HepG2 (cell line): Measurements from ENCODE around the gene RBM12. TPM values are rescaled to one million over a fixed set of nuclear protein-coding genes. Genes with fewer than 3 reads are reported as not detected.

Experiments used
- ATF6 ChIP-seq: sonication (generic); formaldehyde crosslinking; conservative IDR thresholded peaks from 2 replicates; pipeline ENCODE4 v1.4.0; 2020; ENCODE audit warnings: missing genetic modification reagents
- BATF2 ChIP-seq: sonication (generic); formaldehyde crosslinking; IDR thresholded peaks from 2 replicates; pipeline ENCODE4 v1.8.0; 2022; ENCODE audit warnings: mild to moderate bottlenecking, missing genetic modification reagents, moderate library complexity
- BCLAF1 ChIP-seq: fragments of 450-650 bp; IDR thresholded peaks from 2 replicates; pipeline ENCODE4 v1.6.1; 2017; ENCODE audit warnings: mild to moderate bottlenecking
- CENPX ChIP-seq: sonication (generic); formaldehyde crosslinking; IDR thresholded peaks from 2 replicates; pipeline ENCODE4 v1.9.0; 2021; ENCODE audit warnings: mild to moderate bottlenecking, missing genetic modification reagents, moderate library complexity
- DRAP1 ChIP-seq: IDR thresholded peaks from 2 replicates; pipeline ENCODE4 v1.6.1; 2016; ENCODE audit warnings: missing genetic modification reagents, missing compliant biosample characterization
- EED ChIP-seq: sonication (generic); formaldehyde crosslinking; IDR thresholded peaks from 2 replicates; pipeline ENCODE4 v1.5.0; 2020; ENCODE audit warnings: mild to moderate bottlenecking, missing genetic modification reagents
- ERF ChIP-seq: IDR thresholded peaks from 2 replicates; pipeline ENCODE4 v1.6.1; 2018; ENCODE audit warnings: missing biosample characterization, missing genetic modification reagents
- ETV6 ChIP-seq: sonication (generic); formaldehyde crosslinking; conservative IDR thresholded peaks from 2 replicates; pipeline ENCODE4 v1.4.0; 2020; ENCODE audit warnings: missing genetic modification reagents
- FOXO1 ChIP-seq: sonication (generic); formaldehyde crosslinking; IDR thresholded peaks from 2 replicates; pipeline ENCODE4 v1.4.0; 2020; ENCODE audit warnings: missing genetic modification reagents
- HOXD1 ChIP-seq: sonication (generic); formaldehyde crosslinking; IDR thresholded peaks from 2 replicates; pipeline ENCODE4 v1.5.0; 2020; ENCODE audit warnings: missing genetic modification reagents
- KLF6 ChIP-seq: IDR thresholded peaks from 2 replicates; pipeline ENCODE4 v1.8.0; 2016; ENCODE audit warnings: missing biosample characterization, missing genetic modification reagents
- NBN ChIP-seq: fragments of 450-650 bp; conservative IDR thresholded peaks from 2 replicates; pipeline ENCODE4 v1.6.1; 2017
- PREB ChIP-seq: sonication (generic); formaldehyde crosslinking; IDR thresholded peaks from 2 replicates; pipeline ENCODE4 v1.4.0; 2020; ENCODE audit warnings: missing genetic modification reagents
- RAD21 ChIP-seq: fragments of 450-650 bp; formaldehyde crosslinking; IDR thresholded peaks from 2 replicates; pipeline ENCODE4 v1.5.0; 2020; ENCODE audit warnings: mild to moderate bottlenecking
- RAD51 ChIP-seq: fragments of 450-650 bp; IDR thresholded peaks from 2 replicates; pipeline ENCODE4 v1.6.1; 2016; ENCODE audit warnings: borderline replicate concordance
- XBP1 ChIP-seq: sonication (generic); formaldehyde crosslinking; IDR thresholded peaks from 2 replicates; pipeline ENCODE4 v1.5.0; 2020; ENCODE audit warnings: missing genetic modification reagents
- ZMAT5 ChIP-seq: sonication (generic); formaldehyde crosslinking; IDR thresholded peaks from 2 replicates; pipeline ENCODE4 v1.5.0; 2020; ENCODE audit warnings: mild to moderate bottlenecking, low read depth, missing genetic modification reagents, borderline replicate concordance
- ZMYM4 ChIP-seq: sonication (generic); formaldehyde crosslinking; IDR thresholded peaks from 2 replicates; pipeline ENCODE4 v1.8.1; 2023; ENCODE audit warnings: mild to moderate bottlenecking, missing genetic modification reagents
- ZNF20 ChIP-seq: sonication (generic); formaldehyde crosslinking; IDR thresholded peaks from 2 replicates; pipeline ENCODE4 v1.4.0; 2020; ENCODE audit warnings: mild to moderate bottlenecking, moderate library complexity, missing genetic modification reagents
- ZNF383 ChIP-seq: sonication (generic); formaldehyde crosslinking; IDR thresholded peaks from 2 replicates; pipeline ENCODE4 v1.4.0; 2020; ENCODE audit warnings: missing genetic modification reagents, mild to moderate bottlenecking, borderline replicate concordance
- ZNF451 ChIP-seq: sonication (generic); formaldehyde crosslinking; IDR thresholded peaks from 2 replicates; pipeline ENCODE4 v1.5.0; 2020; ENCODE audit warnings: mild to moderate bottlenecking, missing genetic modification reagents
- ZNF629 ChIP-seq: sonication (generic); formaldehyde crosslinking; conservative IDR thresholded peaks from 2 replicates; pipeline ENCODE4 v1.5.0; 2020; ENCODE audit warnings: missing genetic modification reagents
- ZNF841 ChIP-seq: sonication (generic); formaldehyde crosslinking; IDR thresholded peaks from 2 replicates; pipeline ENCODE4 v1.8.1; 2023; ENCODE audit warnings: missing genetic modification reagents, borderline replicate concordance
- polyA plus RNA-seq, 8 experiments: library from polyadenylated mRNA; depleted of rRNA in 3 of 8; stranded (reverse) in 7 of 8; unstranded in 1 of 8; fragments of >200 nt; fragmentation: Illumina TruSeq in 4 of 8; extraction: Trizol in 4 of 8; gene quantifications; 2 replicates each; pipeline versions ENCODE4 v1.2.1 to v1.2.3, GENCODE V29; 2011 to 2016; ENCODE audit warnings: low read depth in 4 of 8, missing spikeins in 1 of 8, mixed read lengths in 1 of 8; ENCODE audit not compliant: insufficient read depth in 1 of 8
- total RNA-seq, 5 experiments: library from RNA; depleted of rRNA; stranded (reverse); fragments of >200 nt; fragmentation: Illumina TruSeq; extraction: Trizol; gene quantifications; 2 replicates each; pipeline ENCODE4 v1.2.3, GENCODE V29; 2016; ENCODE audit warnings: low read depth in 1 of 5

RBM12 gene
- total and polyA plus RNA-seq, 2 of the 13 experiments (the other 11 are each of a cell fraction or from before 2014, with no cell fraction given) = 97.9 to 104 TPM

GRCh38 chr20:35617397-35618262 is 47.1 kb downstream of the RBM12 start (continued):
- no peak for TF ChIP-seq PREB (CRISPR knock-in tag)
- TF ChIP-seq ZNF451 (CRISPR knock-in tag) = no peak
- no peak for TF ChIP-seq BCLAF1
- no peak; the same call in none of the 2 replicates for TF ChIP-seq ZNF20
- TF ChIP-seq KLF6 = no peak
- TF ChIP-seq XBP1 = no peak
- peak; percentile 80 for TF ChIP-seq FOXO1 (CRISPR knock-in tag)
- peak; percentile 84; the same call in 1 of the 2 replicates for TF ChIP-seq EED (CRISPR knock-in tag)
- TF ChIP-seq DRAP1 (CRISPR knock-in tag) = peak; percentile 79; the same call in 1 of the 2 replicates
- no peak for TF ChIP-seq ZNF841 (CRISPR knock-in tag)
- no peak for TF ChIP-seq NBN
- TF ChIP-seq ZMYM4 (CRISPR knock-in tag) = peak; percentile 19; the same call in 1 of the 2 replicates
- TF ChIP-seq BATF2 (CRISPR knock-in tag) = peak; percentile 17; the same call in 1 of the 2 replicates
- peak; percentile 82 for TF ChIP-seq ERF (CRISPR knock-in tag)
- TF ChIP-seq RAD21 (CRISPR knock-in tag) = peak; percentile 83
- TF ChIP-seq ZNF629 (CRISPR knock-in tag) = 0 out of 2 replicates have a peak, but pooled peaks have one; percentile 32
- no peak; the same call in 1 of the 2 replicates for TF ChIP-seq HOXD1 (CRISPR knock-in tag)
- no peak for TF ChIP-seq ETV6 (CRISPR knock-in tag)
- peak; percentile 33; the same call in 1 of the 2 replicates for TF ChIP-seq ATF6
- no peak for TF ChIP-seq ZNF383 (CRISPR knock-in tag)
- TF ChIP-seq RAD51 = no peak
- no peak; the same call in 1 of the 2 replicates for TF ChIP-seq CENPX (CRISPR knock-in tag)
- TF ChIP-seq ZMAT5 (CRISPR knock-in tag) = no peak; the same call in 1 of the 2 replicates
